NCI-H748 treated with DMSO at 0.1 percent for 48 hours (cell line): ENCODE measurements around the gene SYT7.

Source experiments
- DNase-seq: peaks from one replicate; lab custom pipeline; 2025; lab: John Stamatoyannopoulos, UW

The SYT7 gene

GRCh38 chr11:61516191-61516590, 64.7 kb downstream of the SYT7 start:
- no peak for DNase-seq

GRCh38 chr11:61515686-61516085, 65.2 kb downstream of the SYT7 start:
- DNase-seq = no peak

DNA sequence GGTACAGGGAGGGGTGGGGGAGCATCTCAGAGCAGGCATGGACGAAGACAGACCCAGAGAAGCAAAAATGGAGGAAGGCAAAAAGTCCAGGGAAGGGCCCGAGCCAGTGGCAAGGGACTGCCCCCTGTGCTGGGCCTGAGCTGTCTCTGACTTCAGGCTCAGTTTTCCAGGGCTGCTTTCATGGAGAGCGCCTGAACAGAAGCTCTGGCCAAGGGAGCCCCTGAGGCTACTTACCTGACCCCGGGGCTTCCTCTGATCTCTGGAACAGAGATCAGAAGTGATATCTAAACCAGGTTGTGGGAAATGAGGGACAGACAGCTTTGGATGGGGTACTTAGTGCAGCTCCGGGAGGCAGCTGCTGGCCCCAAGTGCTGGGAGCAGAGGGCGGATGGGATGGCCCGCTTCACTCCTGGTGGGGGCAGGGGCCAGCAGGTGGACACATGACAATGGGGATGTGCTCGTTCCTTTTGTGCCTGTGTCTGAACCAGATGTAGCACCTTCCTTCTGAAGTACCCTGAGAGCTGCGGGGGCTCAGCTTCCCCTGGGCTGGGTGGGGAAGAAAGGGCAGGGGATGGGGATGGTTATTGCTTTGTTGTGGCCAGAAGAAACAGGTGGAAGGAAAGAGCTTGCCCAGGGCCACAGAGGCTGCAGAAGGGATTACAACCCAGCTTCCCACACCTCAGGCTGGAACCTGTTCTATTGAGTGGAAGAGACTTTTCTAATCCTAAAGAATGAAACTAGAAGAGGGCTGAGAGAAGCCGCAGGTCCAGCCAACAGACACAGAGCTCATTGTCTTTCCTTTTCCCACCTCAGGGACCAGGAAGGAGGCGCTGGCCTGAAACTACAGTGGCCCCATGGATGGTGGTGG, 66.6 kb downstream of the SYT7 start:
- no peak for DNase-seq

DNA sequence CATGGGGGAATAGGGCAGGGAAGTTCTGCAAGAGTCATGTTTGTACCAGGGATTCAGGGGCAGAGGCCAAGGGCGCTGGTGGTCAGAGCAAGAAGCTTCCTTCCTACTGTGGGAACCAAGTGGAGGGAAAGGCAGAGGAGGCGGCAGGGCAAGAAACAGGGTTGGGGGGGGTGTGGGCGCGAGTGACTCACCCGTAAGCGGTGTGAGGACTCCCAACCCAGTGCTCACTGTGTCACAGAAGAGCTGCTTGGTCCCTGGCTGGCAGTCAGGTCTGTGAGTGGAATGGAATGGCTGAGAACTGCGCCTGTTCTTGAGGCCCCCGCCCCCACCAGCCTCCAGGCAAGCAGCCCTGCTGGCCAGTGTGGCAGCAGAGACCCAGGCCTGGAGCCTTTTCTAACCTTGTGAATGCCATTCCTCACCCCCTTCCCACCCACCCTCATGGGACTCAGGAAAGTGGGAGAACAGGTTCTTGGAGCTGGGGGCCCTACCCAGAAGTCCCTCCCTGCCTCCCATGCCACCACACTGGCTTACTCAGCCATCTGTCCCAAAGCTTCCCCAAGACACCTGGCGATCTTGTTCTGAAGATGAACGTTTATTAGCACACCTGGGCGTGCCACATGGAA, 67.6 kb downstream of the SYT7 start:
- DNase-seq = no peak

- peak; percentile 44 for DNase-seq
These were observed 68.4 kb downstream of the SYT7 start for GRCh38 chr11:61512435-61512834.

- DNase-seq = no peak
These were observed 69.5 kb downstream of the SYT7 start for GRCh38 chr11:61511383-61511782.

- no peak for DNase-seq
These were observed 69.9 kb downstream of the SYT7 start for GRCh38 chr11:61510974-61511373.

- no peak for DNase-seq
These were observed 70.5 kb downstream of the SYT7 start for GRCh38 chr11:61510166-61510919.

GRCh38 chr11:61509043-61510029, 71.5 kb downstream of the SYT7 start:
- peak; percentile 66 for DNase-seq

DNA sequence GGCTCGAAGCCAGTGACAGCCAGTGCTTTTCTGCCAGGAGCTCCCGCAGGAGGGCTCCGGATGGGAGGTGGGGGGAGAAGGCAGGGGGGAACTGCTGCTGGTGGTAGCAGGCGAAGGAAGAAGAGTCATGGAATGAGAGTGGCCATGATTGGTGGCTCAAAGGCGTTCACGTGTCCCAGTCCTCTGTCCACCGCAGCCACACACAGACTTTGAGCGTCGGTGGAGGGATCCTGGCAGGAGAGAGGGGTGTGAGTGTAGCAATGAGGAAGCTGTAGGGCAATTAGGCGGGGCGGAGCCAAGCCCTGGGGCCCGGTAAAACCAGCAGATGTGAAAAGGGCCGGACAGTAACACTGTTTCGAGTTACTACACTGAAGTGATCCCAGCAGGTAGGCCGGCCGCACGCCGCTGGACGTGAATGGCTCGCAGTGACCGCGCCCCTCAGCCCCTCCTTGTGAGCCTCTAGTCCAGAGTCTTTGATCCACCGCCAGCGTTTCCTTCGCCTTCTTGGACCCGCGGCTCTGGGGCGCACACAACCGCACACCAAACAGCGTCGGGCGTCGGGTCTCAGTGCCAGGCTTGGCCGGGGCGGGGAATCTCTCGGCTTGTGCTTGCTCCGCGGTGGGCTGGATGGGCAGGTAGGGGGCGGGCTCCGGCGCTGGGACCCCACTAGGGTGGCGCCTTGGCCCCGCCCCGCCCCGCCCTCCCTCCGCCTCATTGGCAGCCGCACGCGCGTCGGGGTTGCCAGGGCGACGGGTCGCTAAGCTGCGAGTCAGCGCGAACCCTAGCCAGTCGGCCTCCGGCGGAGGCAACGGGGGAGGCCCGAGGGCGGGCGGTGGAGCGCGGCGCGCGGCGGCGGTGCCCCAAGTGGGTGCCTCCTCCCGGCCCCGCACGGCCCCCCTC, 72.7 kb downstream of the SYT7 start, which contains the start of gene LRRC10B:
Gene LRRC10B, plus strand, starts transcription at position 788 of the 900 bp plus-strand sequence. CDS start 250 bp downstream, outside the sequence.
- DNase-seq = peak; percentile 85

DNA sequence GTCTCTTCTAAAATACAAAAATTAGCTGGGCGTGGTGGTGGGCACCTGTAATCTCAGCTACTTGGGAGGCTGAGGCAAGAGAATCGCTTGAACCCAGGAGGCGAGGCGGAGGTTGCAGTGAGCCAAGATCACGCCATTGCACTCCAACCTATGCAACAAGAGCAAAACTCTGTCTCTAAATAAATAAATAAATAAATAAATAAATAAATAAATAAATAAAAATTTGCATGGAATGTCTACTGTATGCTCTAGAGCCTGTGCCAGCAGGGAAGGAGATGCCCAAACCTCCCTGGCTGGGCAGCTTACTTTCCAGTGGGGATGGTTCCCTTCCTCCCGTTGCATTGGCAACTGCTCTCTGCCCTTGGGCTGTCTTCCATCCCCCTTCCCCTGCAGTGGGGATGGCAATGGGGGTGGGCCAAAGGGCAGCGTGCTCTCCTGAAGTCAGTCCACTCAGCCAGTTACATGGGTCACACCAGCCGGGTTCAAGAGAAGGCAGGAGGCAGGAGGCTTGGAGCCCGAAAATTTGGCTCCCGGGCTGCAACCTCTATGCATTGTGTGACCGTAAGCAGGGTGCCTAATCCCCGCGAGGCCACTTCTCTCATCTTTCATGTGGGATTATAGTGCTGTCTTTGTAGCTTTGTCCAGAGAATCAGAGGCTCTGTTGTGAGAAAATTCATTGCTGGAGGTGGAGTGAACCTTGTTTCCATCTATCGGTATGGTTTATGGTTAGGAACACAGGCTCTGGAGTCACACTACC, 73.7 kb downstream of the SYT7 start:
- DNase-seq = no peak

- no peak for DNase-seq
These were observed 75.2 kb downstream of the SYT7 start for GRCh38 chr11:61505640-61506155.

GRCh38 chr11:61505106-61505505, 75.8 kb downstream of the SYT7 start:
- no peak for DNase-seq

DNA sequence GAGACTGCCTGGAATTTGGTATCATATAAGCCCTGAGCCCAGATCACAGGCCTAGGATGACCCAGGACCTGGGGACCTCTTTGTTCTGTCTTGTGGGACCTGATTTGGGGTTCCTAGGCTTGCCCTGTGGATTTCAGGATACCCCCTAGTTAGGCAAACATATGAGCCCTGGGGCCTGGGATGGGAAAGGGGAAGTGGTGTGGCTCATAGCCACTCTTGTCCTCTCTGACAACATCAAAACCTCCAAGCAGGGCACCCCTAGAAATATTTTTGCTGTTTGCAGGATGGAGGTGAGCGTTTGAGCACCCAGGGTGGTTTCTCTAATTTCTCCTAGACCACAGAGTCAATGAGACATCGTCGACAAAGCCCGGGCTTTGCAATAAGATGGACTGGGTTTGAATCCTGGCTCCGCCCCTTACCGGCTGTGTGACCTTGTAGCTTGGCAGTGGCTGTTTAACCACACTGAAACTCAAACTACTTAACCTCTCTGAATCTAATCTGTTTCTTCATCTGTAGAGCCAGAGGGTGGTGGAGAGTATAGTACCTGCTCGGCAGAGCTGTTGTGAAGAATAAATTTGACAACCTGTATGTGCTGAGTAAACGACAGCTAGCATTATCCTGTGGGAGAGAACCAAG, 77.6 kb downstream of the SYT7 start:
- no peak for DNase-seq

- no peak for DNase-seq
These were observed 78.4 kb downstream of the SYT7 start for GRCh38 chr11:61502522-61502921.

DNA sequence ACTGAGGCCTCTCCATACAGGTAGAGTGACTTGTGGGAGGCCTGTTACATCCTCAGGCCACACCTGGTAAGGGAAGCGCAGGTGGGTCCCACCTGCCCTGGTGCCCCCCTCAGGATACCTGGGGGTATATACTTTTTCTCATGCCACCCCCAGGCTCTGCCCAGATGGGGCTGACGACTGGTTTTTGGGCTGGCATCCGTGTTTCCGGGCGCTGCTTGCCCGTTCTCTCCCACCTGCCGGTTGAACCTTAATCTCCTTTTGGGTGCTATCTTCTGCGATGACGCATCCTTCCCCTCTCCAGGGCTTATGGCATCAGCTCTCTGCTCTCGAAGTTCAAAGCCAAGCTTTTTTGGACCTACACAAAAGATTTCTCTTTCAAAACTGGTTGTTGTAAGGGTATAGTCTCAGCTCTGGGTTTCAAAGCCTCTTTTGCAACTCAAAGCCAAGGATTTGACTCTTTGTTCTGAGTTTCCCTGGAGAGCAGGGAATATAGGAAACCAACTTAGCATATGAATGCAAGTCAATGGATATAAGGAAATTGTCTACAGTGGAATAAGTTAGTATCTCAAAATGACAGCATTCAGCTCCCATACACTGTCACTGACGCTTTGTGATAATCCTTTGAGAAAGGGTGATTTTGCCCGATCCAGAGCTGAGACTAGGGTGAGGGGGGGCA, 80.9 kb downstream of the SYT7 start:
- no peak for DNase-seq

DNA sequence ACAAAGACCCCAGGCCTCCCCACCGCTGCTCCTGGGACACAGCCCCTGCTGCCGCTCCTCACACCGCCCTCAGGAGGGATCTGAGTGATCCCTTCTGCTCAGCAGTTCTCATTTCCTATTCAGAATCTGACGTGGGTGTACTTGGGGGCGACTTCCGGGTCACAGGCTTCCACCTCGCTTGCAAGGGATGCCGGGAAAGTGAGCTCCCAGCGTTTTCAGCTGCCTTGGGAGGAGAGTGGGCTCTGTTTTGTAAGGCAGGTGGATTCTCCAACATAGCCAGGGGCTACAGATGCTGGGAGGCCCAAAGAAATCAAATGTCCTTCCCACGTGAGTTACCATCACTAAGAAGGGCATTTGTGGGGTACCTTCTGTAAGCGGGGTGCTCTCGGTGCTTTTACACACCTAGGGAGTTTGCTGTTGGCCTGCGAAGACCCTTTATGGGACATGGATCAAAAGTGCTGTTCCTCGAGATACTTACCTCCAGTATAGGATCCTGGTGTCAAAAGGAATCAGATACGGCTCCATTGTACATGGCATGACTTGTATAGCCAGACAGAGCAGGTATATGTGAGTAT, 82.0 kb downstream of the SYT7 start:
- DNase-seq = no peak

GRCh38 chr11:61497876-61498275, 83.0 kb downstream of the SYT7 start:
- no peak for DNase-seq
